HEK293 (cell line): Measurements from ENCODE around the gene CYP21A2.
"Not testable (repeated sequence)": the region's sequence is repeated elsewhere in the genome, so short reads cannot be mapped to it uniquely, and the experiment has no call there.

ENCODE experiments used
- HOXC10 ChIP-seq: sonication (generic); formaldehyde crosslinking; IDR thresholded peaks from 2 replicates; pipeline ENCODE4 v1.8.1; 2023; ENCODE audit warnings: mild to moderate bottlenecking, missing genetic modification reagents
- YY1 ChIP-seq: fragments of 450-650 bp; formaldehyde crosslinking; IDR thresholded peaks from 2 replicates; pipeline ENCODE4 v1.5.1; 2018; ENCODE audit warnings: missing biosample characterization, missing genetic modification characterization
- ZBTB7A ChIP-seq: fragments of 450-650 bp; formaldehyde crosslinking; IDR thresholded peaks from 2 replicates; pipeline ENCODE4 v1.5.1; 2016; ENCODE audit warnings: low read depth, missing biosample characterization, missing genetic modification characterization
- ZNF140 ChIP-seq: fragments of 450-650 bp; formaldehyde crosslinking; IDR thresholded peaks from 2 replicates; pipeline ENCODE4 v1.5.1; 2016; ENCODE audit warnings: missing biosample characterization, missing genetic modification characterization
- ZNF169 ChIP-seq: fragments of 450-650 bp; formaldehyde crosslinking; IDR thresholded peaks from 2 replicates; pipeline ENCODE4 v1.5.1; 2016; ENCODE audit warnings: missing biosample characterization, missing genetic modification characterization
- ZNF404 ChIP-seq: fragments of 450-650 bp; formaldehyde crosslinking; IDR thresholded peaks from 2 replicates; pipeline ENCODE4 v1.5.1; 2017; ENCODE audit warnings: missing biosample characterization, missing genetic modification characterization
- ZSCAN30 ChIP-seq: fragments of 450-650 bp; IDR thresholded peaks from 2 replicates; pipeline ENCODE4 v1.5.1; 2018; ENCODE audit warnings: missing biosample characterization, mild to moderate bottlenecking, missing genetic modification characterization, moderate library complexity
- TF ChIP-seq, protein P1 (sequence below): fragments of 450-650 bp; formaldehyde crosslinking; IDR thresholded peaks from 2 replicates; pipeline ENCODE4 v1.5.1; 2016; ENCODE audit warnings: missing biosample characterization, missing genetic modification characterization
- TF ChIP-seq, protein P2 (sequence below): fragments of 450-650 bp; formaldehyde crosslinking; IDR thresholded peaks from 2 replicates; pipeline ENCODE4 v1.5.1; 2016; ENCODE audit warnings: missing biosample characterization, missing genetic modification characterization

DNA sequence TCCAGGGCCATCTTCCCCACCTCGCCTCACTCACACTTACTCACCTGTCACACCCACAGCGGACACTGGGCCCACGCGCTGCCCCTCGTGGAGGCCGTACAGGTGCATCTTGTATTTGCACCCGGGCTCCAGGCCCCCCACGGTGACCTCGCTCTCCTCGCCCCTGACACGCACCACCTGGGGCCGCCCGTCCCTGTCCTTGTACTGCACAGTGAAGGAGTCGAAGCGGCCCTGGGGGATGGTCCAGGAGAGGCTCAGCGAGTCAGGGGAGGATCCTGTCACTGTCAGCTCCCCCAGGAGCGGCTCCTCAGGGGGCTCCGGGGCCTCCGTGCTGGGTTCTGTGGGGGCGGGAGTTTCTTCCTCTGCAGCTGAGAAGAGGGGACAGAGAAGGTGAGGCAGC is 14.4 kb downstream of the CYP21A2 start:
- TF ChIP-seq, protein P1, sequence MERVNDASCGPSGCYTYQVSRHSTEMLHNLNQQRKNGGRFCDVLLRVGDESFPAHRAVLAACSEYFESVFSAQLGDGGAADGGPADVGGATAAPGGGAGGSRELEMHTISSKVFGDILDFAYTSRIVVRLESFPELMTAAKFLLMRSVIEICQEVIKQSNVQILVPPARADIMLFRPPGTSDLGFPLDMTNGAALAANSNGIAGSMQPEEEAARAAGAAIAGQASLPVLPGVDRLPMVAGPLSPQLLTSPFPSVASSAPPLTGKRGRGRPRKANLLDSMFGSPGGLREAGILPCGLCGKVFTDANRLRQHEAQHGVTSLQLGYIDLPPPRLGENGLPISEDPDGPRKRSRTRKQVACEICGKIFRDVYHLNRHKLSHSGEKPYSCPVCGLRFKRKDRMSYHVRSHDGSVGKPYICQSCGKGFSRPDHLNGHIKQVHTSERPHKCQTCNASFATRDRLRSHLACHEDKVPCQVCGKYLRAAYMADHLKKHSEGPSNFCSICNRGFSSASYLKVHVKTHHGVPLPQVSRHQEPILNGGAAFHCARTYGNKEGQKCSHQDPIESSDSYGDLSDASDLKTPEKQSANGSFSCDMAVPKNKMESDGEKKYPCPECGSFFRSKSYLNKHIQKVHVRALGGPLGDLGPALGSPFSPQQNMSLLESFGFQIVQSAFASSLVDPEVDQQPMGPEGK (tag by site-specific recombination): not testable (repeated sequence)
- not testable (repeated sequence) for TF ChIP-seq ZNF140 (tag by site-specific recombination); YY1 (tag by site-specific recombination); HOXC10 (CRISPR knock-in tag); ZNF169 (tag by site-specific recombination); ZBTB7A (tag by site-specific recombination); ZSCAN30 (tag by site-specific recombination); ZNF404 (tag by site-specific recombination)
- TF ChIP-seq, protein P2, sequence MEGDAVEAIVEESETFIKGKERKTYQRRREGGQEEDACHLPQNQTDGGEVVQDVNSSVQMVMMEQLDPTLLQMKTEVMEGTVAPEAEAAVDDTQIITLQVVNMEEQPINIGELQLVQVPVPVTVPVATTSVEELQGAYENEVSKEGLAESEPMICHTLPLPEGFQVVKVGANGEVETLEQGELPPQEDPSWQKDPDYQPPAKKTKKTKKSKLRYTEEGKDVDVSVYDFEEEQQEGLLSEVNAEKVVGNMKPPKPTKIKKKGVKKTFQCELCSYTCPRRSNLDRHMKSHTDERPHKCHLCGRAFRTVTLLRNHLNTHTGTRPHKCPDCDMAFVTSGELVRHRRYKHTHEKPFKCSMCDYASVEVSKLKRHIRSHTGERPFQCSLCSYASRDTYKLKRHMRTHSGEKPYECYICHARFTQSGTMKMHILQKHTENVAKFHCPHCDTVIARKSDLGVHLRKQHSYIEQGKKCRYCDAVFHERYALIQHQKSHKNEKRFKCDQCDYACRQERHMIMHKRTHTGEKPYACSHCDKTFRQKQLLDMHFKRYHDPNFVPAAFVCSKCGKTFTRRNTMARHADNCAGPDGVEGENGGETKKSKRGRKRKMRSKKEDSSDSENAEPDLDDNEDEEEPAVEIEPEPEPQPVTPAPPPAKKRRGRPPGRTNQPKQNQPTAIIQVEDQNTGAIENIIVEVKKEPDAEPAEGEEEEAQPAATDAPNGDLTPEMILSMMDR (tag by site-specific recombination): not testable (repeated sequence)
